Right cardiac atrium (tissue), 5 donors: ENCODE data around the gene FAH. TPM values are rescaled to one million over a fixed set of nuclear protein-coding genes. Genes with fewer than 3 reads are reported as not detected.

Experiments
- ATAC-seq, 2 donors: fragments of 200-7000 bp; cut with Tn5 transposase; one replicate each; pipeline versions ENCODE4 v1.8.0 to v1.9.1; 2020; ENCODE audit warnings: moderate library complexity in 2 of 2, mild to moderate bottlenecking in 1 of 2
- DNase-seq, 3 donors: peaks; one replicate each; pipeline ENCODE4 v3.0.0-alpha.2; 2020
- H3K27ac ChIP-seq: one replicate; pipeline ENCODE4 v1.5.1; 2013; ENCODE audit warnings: mild to moderate bottlenecking, low read length, control low read depth, moderate library complexity
- H3K27me3 ChIP-seq: one replicate; pipeline ENCODE4 v1.6.1; 2013; ENCODE audit not compliant: control insufficient read depth, insufficient read depth
- H3K4me1 ChIP-seq: one replicate; pipeline ENCODE4 v1.6.1; 2013; ENCODE audit warnings: low read length; ENCODE audit not compliant: control insufficient read depth, insufficient read depth
- H3K4me3 ChIP-seq: one replicate; pipeline ENCODE4 v1.5.1; 2013; ENCODE audit warnings: low read length, control low read depth
- H3K9me3 ChIP-seq: one replicate; pipeline ENCODE4 v1.6.1; 2013; ENCODE audit warnings: low read length; ENCODE audit not compliant: control insufficient read depth
- WGBS: extraction: QIAGEN DNeasy Blood & Tissue Kit; methylation state at CpG from one replicate; pipeline ENCODE4 v1.1.7; 2013; 5-methylcytosine and 5-hydroxymethylcytosine counted together
- intact Hi-C, 4 donors: fragments of 100-400 bp; cut with DNase I; formaldehyde crosslinking; loops; one replicate each; pipeline versions ENCODE4 v1.11.0 to v1.14.0; 2022 to 2023
- polyA plus RNA-seq: library from polyadenylated mRNA; stranded (reverse); fragments of 200-250 nt; gene quantifications from one replicate; pipeline ENCODE4 v1.2.3, GENCODE V29; 2013
- total RNA-seq, 4 donors: library from RNA; stranded (reverse); fragmentation: NEBNext Ultra II Directional; extraction: Animal tissue kit (Norgen Biotek cat#: 25700); gene quantifications; one replicate each; pipeline ENCODE4 v1.2.1, GENCODE V29; 2021
- donor health status: healthy with polysubstance abuse.
- donor health status: DM: no; HTN: yes; CAD: no.
- donor health status: DM: no; HTN: no; CAD: no.
- donor health status: DM: no; HTN: yes; CAD: no; lungs with severe emphysema.
- donor health status: DM: yes; HTN: yes; CAD: no.

The FAH gene
- total and polyA plus RNA-seq, 5 donors: 17.6 to 29.4 (median 21.1) TPM

GRCh38 chr15:80194914-80195313 lies 42.1 kb downstream of the FAH start:
- Histone ChIP-seq H3K27me3 (no peaks in the 10 kb centered on the region), H3K4me3 (no peak overlapping the region), H3K9me3 (no peaks in the 10 kb centered on the region), H3K4me1 (no peaks in the 10 kb centered on the region), H3K27ac (no peak overlapping the region)
- no peak for ATAC-seq
- 56% methylated on average over 1 of the region's 1 CpG for WGBS
- intact Hi-C loops: no loop called here
- no peak for DNase-seq

- Histone ChIP-seq H3K4me1 (no peaks in the 10 kb centered on the region), H3K27me3 (no peaks in the 10 kb centered on the region), H3K27ac (no peak overlapping the region), H3K9me3 (no peaks in the 10 kb centered on the region), H3K4me3 (no peak overlapping the region)
- WGBS: 44% methylated on average over 2 of the region's 2 CpGs
- ATAC-seq (no peak), DNase-seq (no peak)
- intact Hi-C loops: no loop called here
Measured at GRCh38 chr15:80199366-80199765, 46.6 kb downstream of the FAH start.

GRCh38 chr15:80199869-80200268 lies 47.1 kb downstream of the FAH start:
- ATAC-seq (no peak), DNase-seq (no peak)
- intact Hi-C loops: no loop called here
- 92% methylated on average over 3 of the region's 3 CpGs for whole genome bisulfite sequencing
- Histone ChIP-seq H3K27me3 (no peaks in the 10 kb centered on the region), H3K4me1 (no peaks in the 10 kb centered on the region), H3K27ac (no peak overlapping the region), H3K9me3 (no peaks in the 10 kb centered on the region), H3K4me3 (no peak overlapping the region)

GRCh38 chr15:80201256-80202015 lies 48.6 kb downstream of the FAH start:
- DNase-seq: no peak
- no peak for ATAC-seq

GRCh38 chr15:80202016-80202315 lies 49.2 kb downstream of the FAH start:
- intact Hi-C loops: no loop called here
- DNase-seq (no peak), ATAC-seq (no peak)
- Histone ChIP-seq H3K27me3 (no peaks in the 10 kb centered on the region), H3K27ac (no peak overlapping the region), H3K4me1 (no peaks in the 10 kb centered on the region), H3K9me3 (no peaks in the 10 kb centered on the region), H3K4me3 (no peak overlapping the region)
- 88% methylated on average over 2 of the region's 2 CpGs for WGBS

More at GRCh38 chr15:80201256-80202015, 48.6 kb downstream of the FAH start:
- Histone ChIP-seq H3K4me1 (no peaks in the 10 kb centered on the region), H3K27me3 (no peaks in the 10 kb centered on the region), H3K4me3 (no peak overlapping the region), H3K27ac (no peak overlapping the region), H3K9me3 (no peaks in the 10 kb centered on the region)
- intact Hi-C loops: no loop called here
- 90% methylated on average over 26 of the region's 26 CpGs for WGBS

- WGBS: 60% methylated on average over 9 of the region's 9 CpGs
- DNase-seq (no peak), ATAC-seq (no peak)
- H3K4me1 ChIP-seq: no peaks in the 10 kb centered on the region
- intact Hi-C loops: no loop called here
- H3K9me3 ChIP-seq: no peaks in the 10 kb centered on the region
- no peaks in the 10 kb centered on the region for H3K27me3 ChIP-seq
- H3K27ac ChIP-seq: no peak overlapping the region
- no peak overlapping the region for H3K4me3 ChIP-seq
Measured at GRCh38 chr15:80202641-80203360, 50.0 kb downstream of the FAH start.

- intact Hi-C loops: no loop called here
- no peak for ATAC-seq
- H3K4me1 ChIP-seq: no peaks in the 10 kb centered on the region
- no peaks in the 10 kb centered on the region for H3K9me3 ChIP-seq
- H3K4me3 ChIP-seq: no peak overlapping the region
- no peak overlapping the region for H3K27ac ChIP-seq
- 74% methylated on average over 10 of the region's 10 CpGs for WGBS
- H3K27me3 ChIP-seq: no peaks in the 10 kb centered on the region
- no peak for DNase-seq
Measured at GRCh38 chr15:80203361-80203885, 50.6 kb downstream of the FAH start.

GRCh38 chr15:80204231-80204630 lies 51.4 kb downstream of the FAH start:
- DNase-seq (no peak), ATAC-seq (no peak)
- H3K4me3 ChIP-seq: no peak overlapping the region
- no peaks in the 10 kb centered on the region for H3K27me3 ChIP-seq
- no peaks in the 10 kb centered on the region for H3K4me1 ChIP-seq
- WGBS: 95% methylated on average over 4 of the region's 4 CpGs
- intact Hi-C loops: no loop called here
- no peak overlapping the region for H3K27ac ChIP-seq
- H3K9me3 ChIP-seq: no peaks in the 10 kb centered on the region

- intact Hi-C loops: no loop called here
- DNase-seq: no peak
Measured at GRCh38 chr15:80207887-80208286, 55.1 kb downstream of the FAH start.

GRCh38 chr15:80208758-80209734 lies 56.2 kb downstream of the FAH start:
- ATAC-seq (no peak), DNase-seq (no peak)
- H3K27me3 ChIP-seq: no peaks in the 10 kb centered on the region
- H3K9me3 ChIP-seq: no peaks in the 10 kb centered on the region
- H3K4me3 ChIP-seq: no peak overlapping the region
- no peaks in the 10 kb centered on the region for H3K4me1 ChIP-seq
- H3K27ac ChIP-seq: no peak overlapping the region
- 77% methylated on average over 11 of the region's 11 CpGs for WGBS
- intact Hi-C loops: no loop called here

More at GRCh38 chr15:80207887-80208286, 55.1 kb downstream of the FAH start:
- Histone ChIP-seq H3K27ac (no peak overlapping the region), H3K27me3 (no peaks in the 10 kb centered on the region), H3K9me3 (no peaks in the 10 kb centered on the region), H3K4me1 (no peaks in the 10 kb centered on the region), H3K4me3 (no peak overlapping the region)
- WGBS: 72% methylated on average over 3 of the region's 3 CpGs
- no peak for ATAC-seq
